GM21526 (cell line): ENCODE results near the gene TSHR.
"Not testable (repeated sequence)": the region's sequence is repeated elsewhere in the genome, so short reads cannot be mapped to it uniquely, and the experiment has no call there.

Experiments used
- ATAC-seq: cut with Tn5 transposase; IDR thresholded peaks from one replicate; pipeline ENCODE4 v1.9.1; 2021; ENCODE audit warnings: moderate library complexity; ENCODE audit not compliant: unreplicated experiment, low FRiP score

TSHR gene

GRCh38 chr14:80955416-80955941, at the start of gene TSHR:
Gene TSHR, plus strand, starts transcription at chr14:80955621. Its CDS starts 60 bp downstream, at chr14:80955681.
- no peak for ATAC-seq

- ATAC-seq, result no peak
These were observed 49.1 kb upstream of the TSHR start for GRCh38 chr14:80906336-80906735.

- ATAC-seq, result no peak
These were observed 48.5 kb upstream of the TSHR start for GRCh38 chr14:80906946-80907345.

- not testable (repeated sequence) for ATAC-seq
These were observed 43.4 kb upstream of the TSHR start for GRCh38 chr14:80912013-80912412.

- no peak for ATAC-seq
These were observed 35.8 kb upstream of the TSHR start for GRCh38 chr14:80919622-80920021.

- ATAC-seq, result no peak
These were observed 32.1 kb upstream of the TSHR start for GRCh38 chr14:80923368-80923767.

GRCh38 chr14:80924365-80925103, 30.9 kb upstream of the TSHR start:
- no peak for ATAC-seq

GRCh38 chr14:80926397-80927082, 28.9 kb upstream of the TSHR start:
- ATAC-seq, result no peak

- ATAC-seq, result no peak
These were observed 28.1 kb upstream of the TSHR start for GRCh38 chr14:80927083-80927989.

GRCh38 chr14:80930095-80930494, 25.3 kb upstream of the TSHR start:
- ATAC-seq, result no peak

GRCh38 chr14:80930836-80931389, 24.5 kb upstream of the TSHR start:
- peak; percentile 99 for ATAC-seq

- no peak for ATAC-seq
These were observed 22.1 kb upstream of the TSHR start for GRCh38 chr14:80933282-80933681.

GRCh38 chr14:80933686-80934085, 21.7 kb upstream of the TSHR start:
- no peak for ATAC-seq

GRCh38 chr14:80940146-80940545, 15.3 kb upstream of the TSHR start:
- no peak for ATAC-seq

- peak; percentile 99 for ATAC-seq
These were observed 13.9 kb upstream of the TSHR start, which contains the start of gene CEP128 for GRCh38 chr14:80941241-80942185. Gene CEP128, minus strand, starts transcription at chr14:80941738.

GRCh38 chr14:80942191-80942600, 13.2 kb upstream of the TSHR start:
- peak; percentile 4 for ATAC-seq

GRCh38 chr14:80944861-80945617, 10.4 kb upstream of the TSHR start:
- no peak for ATAC-seq

- ATAC-seq, result no peak
These were observed 9.2 kb upstream of the TSHR start for GRCh38 chr14:80946187-80946586.

GRCh38 chr14:80946797-80947196, 8.6 kb upstream of the TSHR start:
- ATAC-seq, result no peak
